ENCODE data around the gene SORBS1. TPM values are rescaled to one million over a fixed set of nuclear protein-coding genes. Genes with fewer than 3 reads are reported as not detected.

The SORBS1 gene
- total and polyA plus RNA-seq, 4 experiments from 2014 or later, result 0.67 to 0.93 (median 0.75) TPM; not detected in 1

DNA sequence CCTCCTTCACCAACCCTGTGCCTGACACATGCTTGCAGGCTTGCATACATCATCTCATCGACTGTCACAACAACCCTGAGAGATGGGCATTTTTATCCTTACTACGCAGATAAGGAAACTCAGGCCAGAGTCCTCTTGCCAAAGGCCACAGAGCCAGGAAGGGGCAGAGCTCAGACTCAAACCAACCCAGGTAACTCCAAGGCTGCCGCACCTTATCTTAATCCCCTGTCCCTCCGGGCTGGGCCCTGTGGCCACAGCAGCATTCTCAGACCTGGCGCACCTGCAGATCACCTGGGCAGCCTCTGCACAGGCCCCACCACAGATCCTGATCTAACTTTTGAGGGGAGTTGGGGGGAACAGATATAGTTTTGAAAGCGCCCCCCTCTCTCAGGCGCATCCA, 35.1 kb downstream of the SORBS1 start:
- intact Hi-C loops (cut with micrococcal nuclease), result no loop called here
- Histone ChIP-seq H3K9me3 (ENCODE audit: control insufficient read depth in 1 of 2, low read length in 2 of 2) (no peaks in the 10 kb centered on the region), H3K4me3 (ENCODE audit: low read length in 2 of 2) (no peak overlapping the region), H3K27me3 (ENCODE audit: insufficient read depth, low read length) (no peaks in the 10 kb centered on the region), H3K4me1 (ENCODE audit: insufficient read depth, low read length) (no peaks in the 10 kb centered on the region), H3K27ac (ENCODE audit: low read depth, low read length) (no peak overlapping the region), H3K36me3 (ENCODE audit: insufficient read depth, low read length) (no peaks in the 10 kb centered on the region)
- H3K27ac Mint-ChIP-seq, result no peak overlapping the region
- ChIA-PET POLR2A (ENCODE audit: partially characterized antibody) (no interaction called here), CTCF (ENCODE audit: partially characterized antibody) (no interaction called here)
- no peak for DNase-seq
- H3K4me3 Mint-ChIP-seq, result no peak overlapping the region
- H3K9me3 Mint-ChIP-seq, result peaks cover 0 to 2% (median 0%) of the 10 kb centered on the region in 8 donors
- H3K27me3 Mint-ChIP-seq, result peaks cover 7 to 10% of the 10 kb centered on the region in 2 donors
- H3K4me1 Mint-ChIP-seq, result no peaks in the 10 kb centered on the region
- H3K36me3 Mint-ChIP-seq, result no peaks in the 10 kb centered on the region

- intact Hi-C loops (cut with micrococcal nuclease), result no loop called here
- no peaks in the 10 kb centered on the region for H3K36me3 ChIP-seq (ENCODE audit: insufficient read depth, low read length)
- Mint-ChIP-seq H3K27me3 (peaks cover 5 to 8% of the 10 kb centered on the region in 2 donors), H3K9me3 (peaks cover 0 to 2% (median 0%) of the 10 kb centered on the region in 8 donors), H3K4me3 (no peak overlapping the region), H3K36me3 (no peaks in the 10 kb centered on the region), H3K27ac (no peak overlapping the region), H3K4me1 (no peaks in the 10 kb centered on the region)
- no peaks in the 10 kb centered on the region for H3K27me3 ChIP-seq (ENCODE audit: insufficient read depth, low read length)
- H3K4me1 ChIP-seq (ENCODE audit: insufficient read depth, low read length), result no peaks in the 10 kb centered on the region
- DNase-seq, result no peak
- ChIA-PET CTCF (ENCODE audit: partially characterized antibody) (no interaction called here), POLR2A (ENCODE audit: partially characterized antibody) (no interaction called here)
- no peak overlapping the region for H3K4me3 ChIP-seq (ENCODE audit: low read length in 2 of 2)
- no peak overlapping the region for H3K27ac ChIP-seq (ENCODE audit: low read depth, low read length)
- no peaks in the 10 kb centered on the region for H3K9me3 ChIP-seq (ENCODE audit: control insufficient read depth in 1 of 2, low read length in 2 of 2)
Observed at GRCh38 chr10:95525033-95525418, 36.1 kb downstream of the SORBS1 start.

DNA sequence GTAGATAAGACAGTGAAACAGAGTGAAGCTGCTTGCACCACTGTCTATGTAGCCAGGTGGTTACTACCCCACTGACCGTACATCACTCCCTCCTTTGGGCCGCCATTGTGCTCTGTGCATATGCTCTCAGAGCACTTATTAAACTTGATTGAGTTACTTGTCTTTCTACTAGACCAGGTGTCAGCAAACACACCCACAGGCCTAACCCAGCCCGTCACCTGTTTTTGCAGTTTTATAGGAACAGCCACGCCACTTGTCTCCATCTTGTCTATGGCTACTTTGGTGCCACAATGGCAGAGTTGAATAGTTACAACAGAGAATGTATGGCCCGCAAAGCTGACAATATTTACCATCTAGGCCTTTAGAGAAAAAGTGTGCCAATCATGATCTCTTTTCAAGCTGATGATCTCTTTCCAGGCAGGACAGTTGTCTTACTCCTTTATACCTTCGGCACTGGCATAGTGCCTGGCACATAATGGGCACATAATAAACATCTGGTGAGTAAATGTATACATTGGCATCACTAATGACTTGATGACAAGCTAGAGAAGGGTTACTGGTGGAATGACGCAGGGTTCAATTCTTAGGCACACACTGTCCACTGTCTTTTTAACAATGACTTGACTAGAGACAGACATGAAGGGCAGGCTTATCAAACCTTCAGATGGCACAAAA, 36.7 kb downstream of the SORBS1 start:
- POLR2A ChIA-PET (ENCODE audit: partially characterized antibody), result no interaction called here
- no peak overlapping the region for H3K27ac ChIP-seq (ENCODE audit: low read depth, low read length)
- no peaks in the 10 kb centered on the region for H3K4me1 ChIP-seq (ENCODE audit: insufficient read depth, low read length)
- H3K4me3 Mint-ChIP-seq, result no peak overlapping the region
- H3K27ac Mint-ChIP-seq, result no peak overlapping the region
- H3K36me3 Mint-ChIP-seq, result no peaks in the 10 kb centered on the region
- no peaks in the 10 kb centered on the region for H3K4me1 Mint-ChIP-seq
- H3K9me3 Mint-ChIP-seq, result peaks cover 0 to 2% (median 0%) of the 10 kb centered on the region in 8 donors
- intact Hi-C loops (cut with micrococcal nuclease), result no loop called here
- no peaks in the 10 kb centered on the region for H3K27me3 ChIP-seq (ENCODE audit: insufficient read depth, low read length)
- H3K9me3 ChIP-seq (ENCODE audit: control insufficient read depth in 1 of 2, low read length in 2 of 2), result no peaks in the 10 kb centered on the region
- CTCF ChIA-PET (ENCODE audit: partially characterized antibody), result no interaction called here
- H3K4me3 ChIP-seq (ENCODE audit: low read length in 2 of 2), result no peak overlapping the region
- no peak for DNase-seq
- peaks cover 4 to 7% of the 10 kb centered on the region in 2 donors for H3K27me3 Mint-ChIP-seq
- H3K36me3 ChIP-seq (ENCODE audit: insufficient read depth, low read length), result no peaks in the 10 kb centered on the region

DNA sequence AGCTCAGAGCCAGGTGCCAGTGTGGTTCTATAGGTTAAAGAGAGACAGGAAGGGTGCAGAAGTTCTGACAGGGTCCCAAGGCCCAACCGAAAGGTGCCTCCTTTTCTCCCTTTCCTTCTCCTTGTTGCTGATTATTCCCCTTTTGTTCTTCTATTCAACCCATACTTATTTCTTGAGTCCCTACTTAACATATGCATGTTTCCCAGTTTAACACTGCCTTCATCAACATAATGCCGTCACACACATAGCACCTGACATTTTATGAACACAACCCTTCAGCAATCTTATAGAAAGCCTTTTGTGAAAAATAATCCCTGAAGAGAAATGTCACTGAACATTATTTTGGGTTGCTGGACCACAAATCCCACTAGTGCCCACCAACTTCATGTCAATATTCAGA, 39.1 kb downstream of the SORBS1 start:
- Mint-ChIP-seq H3K27me3 (peaks cover 1 to 5% of the 10 kb centered on the region in 2 donors), H3K36me3 (no peaks in the 10 kb centered on the region), H3K27ac (no peak overlapping the region), H3K4me1 (no peaks in the 10 kb centered on the region), H3K9me3 (peaks cover 0 to 2% (median 0%) of the 10 kb centered on the region in 8 donors), H3K4me3 (no peak overlapping the region)
- Histone ChIP-seq H3K36me3 (ENCODE audit: insufficient read depth, low read length) (no peaks in the 10 kb centered on the region), H3K4me1 (ENCODE audit: insufficient read depth, low read length) (no peaks in the 10 kb centered on the region), H3K9me3 (ENCODE audit: control insufficient read depth in 1 of 2, low read length in 2 of 2) (no peaks in the 10 kb centered on the region), H3K27ac (ENCODE audit: low read depth, low read length) (no peak overlapping the region), H3K4me3 (ENCODE audit: low read length in 2 of 2) (no peak overlapping the region), H3K27me3 (ENCODE audit: insufficient read depth, low read length) (no peaks in the 10 kb centered on the region)
- intact Hi-C loops (cut with micrococcal nuclease), result no loop called here
- CTCF ChIA-PET (ENCODE audit: partially characterized antibody), result no interaction called here
- DNase-seq, result no peak
- POLR2A ChIA-PET (ENCODE audit: partially characterized antibody), result no interaction called here

GRCh38 chr10:95520617-95521016, 40.6 kb downstream of the SORBS1 start:
- Mint-ChIP-seq H3K27ac (no peak overlapping the region), H3K4me1 (no peaks in the 10 kb centered on the region), H3K4me3 (no peak overlapping the region), H3K9me3 (peaks cover 0 to 2% (median 0%) of the 10 kb centered on the region in 8 donors), H3K36me3 (no peaks in the 10 kb centered on the region), H3K27me3 (peaks cover 1 to 6% of the 10 kb centered on the region in 2 donors)
- CTCF ChIA-PET (ENCODE audit: partially characterized antibody), result interaction anchor here (1.0 kb wide), 1 partner anchor 90 kb away, joined by 4 read pairs; no protein-coding TSS in a partner anchor
- Histone ChIP-seq H3K27me3 (ENCODE audit: insufficient read depth, low read length) (no peaks in the 10 kb centered on the region), H3K36me3 (ENCODE audit: insufficient read depth, low read length) (no peaks in the 10 kb centered on the region), H3K9me3 (ENCODE audit: control insufficient read depth in 1 of 2, low read length in 2 of 2) (no peaks in the 10 kb centered on the region), H3K4me1 (ENCODE audit: insufficient read depth, low read length) (no peaks in the 10 kb centered on the region), H3K4me3 (ENCODE audit: low read length in 2 of 2) (no peak overlapping the region), H3K27ac (ENCODE audit: low read depth, low read length) (no peak overlapping the region)
- POLR2A ChIA-PET (ENCODE audit: partially characterized antibody), result no interaction called here
- intact Hi-C loops (cut with micrococcal nuclease), result no loop called here
- no peak for DNase-seq

DNA sequence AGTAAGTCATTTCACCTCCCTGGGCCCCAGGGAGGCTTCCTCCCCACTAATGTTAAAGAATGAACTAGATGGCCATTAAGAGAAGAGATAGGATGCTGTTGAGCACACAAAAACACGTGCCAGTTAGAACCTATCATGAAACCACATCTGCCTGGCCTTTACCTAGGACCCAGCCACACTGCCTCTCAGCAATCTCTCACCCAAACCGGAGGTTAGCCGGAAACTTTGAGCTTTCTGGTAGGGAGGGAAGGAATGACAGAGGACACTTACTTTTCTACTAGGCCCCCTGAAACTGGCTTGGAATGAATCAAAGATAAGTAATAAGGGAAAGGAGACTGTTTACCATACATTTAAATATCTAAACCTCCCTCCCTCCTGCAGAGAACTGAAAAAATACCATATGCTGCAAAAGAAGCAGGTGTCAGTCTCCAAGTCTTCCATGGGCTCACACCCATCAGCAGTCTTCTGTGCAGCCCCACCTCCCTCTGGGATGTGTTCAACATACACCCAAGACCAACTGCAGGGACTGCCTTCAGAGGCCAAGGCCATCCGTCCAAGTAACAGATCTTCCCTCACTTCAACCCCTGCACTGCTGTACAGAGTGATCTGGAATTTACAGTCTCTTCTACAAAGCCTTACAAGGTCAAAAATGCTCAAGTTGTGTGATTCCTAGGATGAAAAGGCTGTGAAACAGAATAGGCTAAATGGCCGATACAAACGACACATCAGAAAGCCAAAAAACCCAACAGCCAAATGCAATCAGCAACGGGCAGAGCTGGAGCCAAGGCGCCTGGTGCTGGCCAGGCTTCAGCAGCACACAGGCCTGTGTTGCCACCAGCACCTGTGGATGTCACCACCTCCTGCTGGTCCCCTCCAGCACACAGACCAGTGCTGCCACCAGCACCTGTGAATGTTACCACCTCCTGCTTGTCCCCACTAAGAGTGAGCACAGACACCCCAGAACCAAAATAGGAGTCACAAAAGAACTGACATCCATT, 42.4 kb downstream of the SORBS1 start:
- no peak for DNase-seq
- Histone ChIP-seq H3K4me1 (ENCODE audit: insufficient read depth, low read length) (no peaks in the 10 kb centered on the region), H3K9me3 (ENCODE audit: control insufficient read depth in 1 of 2, low read length in 2 of 2) (no peaks in the 10 kb centered on the region), H3K4me3 (ENCODE audit: low read length in 2 of 2) (no peak overlapping the region), H3K36me3 (ENCODE audit: insufficient read depth, low read length) (no peaks in the 10 kb centered on the region), H3K27ac (ENCODE audit: low read depth, low read length) (no peak overlapping the region), H3K27me3 (ENCODE audit: insufficient read depth, low read length) (no peaks in the 10 kb centered on the region)
- Mint-ChIP-seq H3K36me3 (no peaks in the 10 kb centered on the region), H3K27me3 (peaks cover 0 to 3% of the 10 kb centered on the region in 2 donors), H3K4me1 (no peaks in the 10 kb centered on the region), H3K9me3 (peaks cover 0 to 2% (median 0%) of the 10 kb centered on the region in 8 donors), H3K27ac (no peak overlapping the region), H3K4me3 (no peak overlapping the region)
- POLR2A ChIA-PET (ENCODE audit: partially characterized antibody), result no interaction called here
- CTCF ChIA-PET (ENCODE audit: partially characterized antibody), result no interaction called here
- intact Hi-C loops (cut with micrococcal nuclease), result no loop called here

DNA sequence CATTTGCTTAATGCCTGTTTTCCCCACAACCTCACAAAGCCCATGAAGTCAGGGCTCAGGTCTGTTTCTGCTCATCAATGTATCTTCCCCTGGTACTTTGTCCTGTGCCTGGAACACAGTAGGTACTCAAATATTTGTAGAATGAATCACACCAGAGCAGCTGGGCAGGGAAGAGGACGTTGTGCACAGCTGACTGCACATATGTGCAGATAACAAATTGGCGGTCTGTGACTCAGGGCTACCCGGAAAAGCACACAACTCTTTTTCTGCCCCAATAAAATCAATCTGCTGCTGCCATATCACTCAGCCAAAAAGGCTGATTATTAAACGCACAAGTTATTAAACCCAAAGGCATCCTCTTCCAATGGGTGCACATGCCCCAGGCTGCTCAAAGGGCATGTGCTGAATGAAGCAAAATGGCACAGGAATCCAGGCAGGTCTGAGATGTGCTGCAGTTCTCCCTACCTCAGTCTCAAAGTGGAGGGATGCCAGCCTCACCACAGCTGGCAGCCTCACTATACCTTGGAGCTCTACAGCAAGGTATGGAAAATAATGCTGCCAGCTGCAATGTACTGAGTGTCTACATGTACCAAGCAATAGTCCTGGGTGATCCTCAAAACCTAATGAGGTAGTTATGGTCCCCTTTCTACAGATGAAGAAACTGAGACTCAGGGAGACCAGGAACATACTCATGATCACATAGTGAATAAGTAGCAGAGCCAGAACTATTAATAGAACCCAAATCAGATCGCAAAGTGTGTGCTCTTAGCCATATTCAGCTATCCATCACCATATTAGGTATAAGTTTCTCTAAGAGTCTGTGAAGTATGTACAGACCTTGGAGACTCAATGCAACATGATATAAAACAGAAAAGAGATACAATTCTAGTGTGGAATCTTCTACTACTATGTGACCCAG, 43.4 kb downstream of the SORBS1 start:
- Mint-ChIP-seq H3K27me3 (peaks cover 0 to 3% of the 10 kb centered on the region in 2 donors), H3K4me1 (no peaks in the 10 kb centered on the region), H3K9me3 (peaks cover 0 to 2% (median 0%) of the 10 kb centered on the region in 8 donors), H3K4me3 (no peak overlapping the region), H3K36me3 (no peaks in the 10 kb centered on the region), H3K27ac (no peak overlapping the region)
- no peak overlapping the region for H3K27ac ChIP-seq (ENCODE audit: low read depth, low read length)
- no peak overlapping the region for H3K4me3 ChIP-seq (ENCODE audit: low read length in 2 of 2)
- H3K36me3 ChIP-seq (ENCODE audit: insufficient read depth, low read length), result no peaks in the 10 kb centered on the region
- ChIA-PET CTCF (ENCODE audit: partially characterized antibody) (no interaction called here), POLR2A (ENCODE audit: partially characterized antibody) (no interaction called here)
- no peaks in the 10 kb centered on the region for H3K4me1 ChIP-seq (ENCODE audit: insufficient read depth, low read length)
- no peaks in the 10 kb centered on the region for H3K27me3 ChIP-seq (ENCODE audit: insufficient read depth, low read length)
- DNase-seq, result no peak
- no peaks in the 10 kb centered on the region for H3K9me3 ChIP-seq (ENCODE audit: control insufficient read depth in 1 of 2, low read length in 2 of 2)
- intact Hi-C loops (cut with micrococcal nuclease), result no loop called here

Data from CD4-positive, alpha-beta memory T cell (primary cell).